ENCODE results near the gene SCO1.

GRCh38 chr17:10653987-10654386 is 43.3 kb downstream of the SCO1 start:
- TF ChIP-seq CTCF (conservative IDR thresholded peaks at IDR 0.05 in 1 of 2, IDR thresholded peaks at IDR 0.05 in 1 of 2; ENCODE audit: extremely low read depth in 1 of 2, insufficient read depth in 1 of 2, low read depth in 1 of 2, low read length in 2 of 2) (no peak), EZH2 (IDR thresholded peaks at IDR 0.05; ENCODE audit: borderline replicate concordance, low read length) (no peak)
